GM08714 (cell line): ENCODE data around the gene TOP2A.

Source experiments
- H3K4me3 ChIP-seq: fragments of 200-500 bp; sonication (Bioruptor generic); 2 replicates; pipeline ENCODE4 v1.5.1; 2014; ENCODE audit warnings: mild to moderate bottlenecking, low read length, inconsistent platforms
- ZNF274 ChIP-seq: IDR thresholded peaks from 2 replicates; pipeline ENCODE4 v1.6.1; 2012; ENCODE audit warnings: mild to moderate bottlenecking, low read depth, low read length

The TOP2A gene

DNA sequence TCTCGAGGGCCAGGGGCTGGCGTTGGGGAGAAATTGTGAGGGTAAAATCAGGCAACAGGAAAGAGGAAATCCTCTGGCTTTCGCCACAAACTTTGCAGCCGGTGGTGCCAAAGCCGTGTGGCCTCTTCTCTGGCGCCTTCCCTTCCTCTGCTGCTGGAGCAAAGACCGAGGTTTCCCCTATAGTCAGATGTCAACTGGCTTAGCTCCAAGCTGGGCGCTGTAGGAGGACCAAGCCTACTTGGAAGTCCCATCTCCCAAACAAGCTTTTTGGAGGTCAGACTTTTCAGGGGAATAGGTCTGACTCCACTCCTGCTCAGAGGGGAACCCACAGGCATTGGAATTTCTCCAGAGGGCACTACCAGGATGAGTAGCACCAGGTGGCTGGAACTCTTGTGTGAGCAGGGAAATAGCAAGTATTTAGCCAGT, 30.5 kb upstream of the TOP2A start:
- no peak for TF ChIP-seq ZNF274

DNA sequence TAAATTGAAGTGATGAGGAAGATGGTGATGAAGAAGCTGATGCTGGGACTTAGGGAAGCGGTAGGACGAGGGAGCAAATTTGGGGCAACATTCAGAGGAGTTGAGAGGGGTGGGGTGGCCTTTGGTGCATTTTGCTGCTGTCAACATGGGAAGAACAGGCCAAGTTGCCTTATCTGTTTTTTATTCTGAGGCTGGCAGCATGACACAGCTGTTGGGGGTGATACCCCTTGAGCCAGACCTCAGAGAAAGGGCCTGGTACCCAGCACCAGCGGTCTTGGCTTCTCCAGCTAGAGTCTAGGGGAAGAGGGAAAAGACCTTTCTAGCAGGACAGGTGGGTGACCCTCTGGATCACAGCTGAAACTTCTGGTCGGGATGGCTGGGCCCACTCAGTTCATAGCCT, 30.1 kb upstream of the TOP2A start:
- no peak for TF ChIP-seq ZNF274
- H3K4me3 ChIP-seq = no peak overlapping the region

More for the DNA sequence above, 30.5 kb upstream of the TOP2A start:
- H3K4me3 ChIP-seq = no peak overlapping the region

GRCh38 chr17:40447148-40447644, 29.5 kb upstream of the TOP2A start:
- no peak for TF ChIP-seq ZNF274
- H3K4me3 ChIP-seq = no peak overlapping the region

- TF ChIP-seq ZNF274 = no peak
- no peak overlapping the region for H3K4me3 ChIP-seq
These were observed 28.2 kb upstream of the TOP2A start for GRCh38 chr17:40445751-40446468.

DNA sequence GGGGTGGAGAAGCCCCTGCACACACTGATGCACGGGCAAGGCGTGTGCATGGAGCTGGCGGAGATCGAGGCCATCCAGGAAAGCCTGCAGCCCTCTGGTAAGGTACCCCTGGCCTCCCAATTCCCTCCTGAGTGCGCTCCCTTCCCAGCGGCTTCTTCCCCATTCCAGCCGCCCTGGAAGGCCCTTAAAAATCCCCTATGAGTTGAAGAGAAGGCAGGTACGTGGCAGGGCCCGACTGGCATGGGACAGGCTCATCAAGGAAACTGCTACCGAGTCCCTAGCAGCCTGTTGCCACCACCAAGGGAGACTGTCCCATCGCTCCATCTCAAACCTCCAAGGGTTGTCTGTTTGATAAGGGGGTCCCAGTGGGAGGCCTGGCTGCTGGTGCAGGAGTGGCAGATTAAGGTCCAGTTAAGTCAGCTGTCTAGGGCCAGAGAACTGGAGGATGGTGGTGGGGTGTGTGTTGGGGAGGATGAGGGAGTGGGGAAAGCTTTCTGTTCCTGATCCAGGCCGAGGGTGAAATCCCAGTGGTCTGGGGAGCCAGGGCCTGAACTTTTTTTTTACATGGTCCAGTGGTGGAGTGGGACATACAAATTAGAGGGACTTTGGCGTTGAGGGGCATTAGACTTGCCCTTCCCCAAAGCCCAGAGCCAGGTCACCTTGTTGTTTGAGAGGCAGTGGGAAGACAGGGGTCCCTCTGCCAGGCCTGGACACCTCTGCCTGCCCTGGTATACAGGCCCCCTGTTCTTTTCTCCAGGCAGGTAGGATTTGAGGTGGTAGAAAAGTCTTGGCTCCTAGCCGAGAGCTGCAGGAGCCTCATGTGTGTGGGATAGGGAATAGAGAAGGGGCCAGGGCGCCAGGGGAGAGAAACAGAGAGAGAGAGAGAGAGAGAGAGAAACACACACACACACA, 26.5 kb upstream of the TOP2A start:
- peak overlapping the region; percentile 9; the same call in 1 of the 2 replicates for H3K4me3 ChIP-seq
- no peak for TF ChIP-seq ZNF274

GRCh38 chr17:40443196-40443987, 25.7 kb upstream of the TOP2A start, which contains the start of gene IGFBP4:
TSS of gene IGFBP4 (plus strand) at chr17:40443450. CDS start at chr17:40443736, 286 bp downstream.
- no peak for TF ChIP-seq ZNF274
- H3K4me3 ChIP-seq = peak within 1 kb of the TSS; percentile 9; the same call in 1 of the 2 replicates

- no peak overlapping the region for H3K4me3 ChIP-seq
- TF ChIP-seq ZNF274 = no peak
These were observed 24.9 kb upstream of the TOP2A start for GRCh38 chr17:40442392-40443195.

DNA sequence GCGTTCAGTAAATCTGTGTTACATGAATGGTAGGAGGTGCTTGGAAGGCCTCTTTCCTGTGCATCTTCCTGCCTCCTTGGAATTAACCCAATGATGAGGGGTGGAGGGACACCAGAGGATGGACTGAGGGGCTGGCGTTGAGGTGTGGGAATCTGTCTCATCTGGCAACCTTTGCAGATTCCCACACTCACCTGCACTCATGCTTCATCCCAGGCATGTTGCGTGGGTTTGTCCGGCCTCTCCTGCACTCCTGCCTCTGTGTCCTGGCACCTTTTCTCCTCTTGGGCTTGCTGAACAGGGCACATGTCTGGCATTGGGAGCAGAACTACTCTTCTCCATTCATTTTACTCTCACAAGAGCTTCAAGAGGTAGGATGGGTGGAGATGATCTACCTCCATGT, 22.5 kb upstream of the TOP2A start:
- no peak overlapping the region for H3K4me3 ChIP-seq
- TF ChIP-seq ZNF274 = no peak

DNA sequence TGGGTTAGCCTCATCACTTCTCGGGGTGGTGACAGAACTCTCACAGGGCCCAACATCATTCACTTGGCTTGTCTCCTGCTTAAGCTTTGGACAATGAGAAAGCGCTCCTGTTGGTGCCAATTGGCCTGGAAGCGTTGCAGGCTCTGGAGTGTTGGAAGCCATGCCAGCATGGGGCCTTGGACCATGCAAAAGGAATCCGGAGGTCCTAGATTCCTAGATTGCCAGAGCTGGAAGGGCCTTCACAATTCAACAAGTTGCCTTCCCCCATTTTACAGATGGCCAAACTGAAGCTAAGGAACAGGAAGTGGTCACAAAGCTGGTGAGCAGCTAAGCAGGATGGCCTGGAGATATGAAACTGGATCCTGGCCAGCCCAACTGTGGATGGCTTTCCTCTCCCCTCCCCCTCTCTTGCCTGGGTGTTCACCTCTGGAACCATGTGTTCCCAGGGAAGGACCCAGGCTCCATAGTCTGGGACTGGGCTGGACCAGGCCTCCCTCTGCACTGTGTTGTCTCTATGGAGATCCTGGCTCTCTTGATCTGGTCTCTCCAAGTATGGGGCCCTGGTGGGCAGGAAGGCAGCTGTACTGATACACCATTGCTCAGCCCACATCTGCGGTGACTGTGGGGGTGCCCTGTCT, 19.5 kb upstream of the TOP2A start:
- no peak overlapping the region for H3K4me3 ChIP-seq
- TF ChIP-seq ZNF274 = no peak

DNA sequence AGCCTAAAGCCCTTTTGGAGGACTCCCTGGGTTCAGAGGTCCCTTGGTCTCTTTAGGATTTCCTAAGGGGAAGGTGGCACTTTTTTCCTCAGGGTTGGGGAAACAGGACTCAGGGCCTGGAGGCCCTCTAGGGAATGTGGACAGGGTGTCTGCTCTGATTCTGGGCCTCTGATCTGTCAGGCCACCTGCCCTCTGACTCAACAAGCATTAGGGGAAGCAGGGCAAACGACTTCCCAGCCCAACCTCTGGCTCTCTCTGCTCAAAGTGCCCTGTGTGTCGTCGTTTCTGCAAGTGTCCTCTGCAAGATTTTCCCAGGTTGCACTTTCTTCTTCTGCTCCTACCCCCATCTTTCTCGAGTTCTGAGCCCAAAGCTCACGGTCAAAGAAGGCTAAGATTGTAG, 18.9 kb upstream of the TOP2A start:
- H3K4me3 ChIP-seq = no peak overlapping the region
- TF ChIP-seq ZNF274 = no peak

DNA sequence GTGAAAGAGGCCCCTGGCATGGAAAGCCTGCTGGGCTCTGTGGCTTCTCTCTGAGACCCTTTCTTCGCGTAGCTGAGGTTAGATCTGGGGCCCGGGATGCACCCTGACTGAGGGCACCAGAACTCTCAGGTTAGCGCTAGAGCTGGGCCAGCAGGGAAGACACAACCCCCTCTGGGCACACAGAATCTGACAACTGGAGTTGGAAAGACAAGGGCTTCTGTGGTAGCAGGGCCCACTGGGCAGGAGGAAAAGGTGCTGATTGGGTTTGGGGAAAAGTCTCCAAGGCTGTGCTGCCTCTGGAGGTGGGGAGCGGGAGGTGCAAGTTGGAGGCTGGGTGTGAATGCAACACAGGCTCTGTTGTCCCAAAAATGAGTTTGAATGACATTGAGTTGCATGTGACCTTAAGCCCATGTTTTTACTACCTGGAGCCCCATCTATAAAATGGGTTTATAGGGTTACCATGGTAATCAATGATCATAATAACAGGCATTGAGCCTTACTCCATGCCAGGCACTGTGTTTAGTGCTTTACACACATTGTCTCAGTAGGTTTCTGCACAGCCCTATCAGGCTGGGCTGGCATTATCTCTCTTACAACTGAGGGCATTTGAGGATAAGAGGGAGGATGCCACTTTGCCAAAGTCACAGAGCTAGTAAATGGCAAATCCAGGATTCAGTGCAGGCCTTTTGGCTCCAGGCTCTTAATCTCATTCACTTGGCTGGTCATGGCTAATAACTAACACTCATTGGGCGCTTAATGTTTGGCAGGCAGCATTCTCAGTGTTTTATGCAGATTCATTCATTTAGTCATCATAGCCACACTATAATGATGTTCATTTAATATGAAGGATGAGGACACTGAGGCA, 16.1 kb upstream of the TOP2A start:
- no peak for TF ChIP-seq ZNF274
- no peak overlapping the region for H3K4me3 ChIP-seq
